Measurements from ENCODE around the gene LDHAL6A.
A peak's percentile ranks its signal among the peaks of the same experiment; 100 is the strongest.

The LDHAL6A gene

DNA sequence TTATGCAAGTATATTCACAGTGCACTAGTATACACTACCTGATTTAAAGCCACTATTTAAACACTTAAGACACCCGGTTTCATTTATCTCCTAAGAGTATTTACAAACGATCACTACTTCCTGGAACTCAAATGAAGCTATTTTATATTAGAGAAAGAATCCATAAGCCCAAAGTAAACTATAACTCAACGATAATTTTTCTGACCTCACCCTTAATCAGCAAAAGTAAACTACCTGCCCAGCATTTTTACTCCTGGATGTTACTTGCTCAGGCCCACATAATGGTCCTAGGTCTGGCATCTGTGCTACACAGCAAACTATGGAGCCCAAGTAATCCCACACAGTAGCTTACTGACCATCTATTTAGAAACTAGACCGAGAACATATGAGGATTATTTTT lies 37.7 kb downstream of the LDHAL6A start:
- TF ChIP-seq, protein P1, sequence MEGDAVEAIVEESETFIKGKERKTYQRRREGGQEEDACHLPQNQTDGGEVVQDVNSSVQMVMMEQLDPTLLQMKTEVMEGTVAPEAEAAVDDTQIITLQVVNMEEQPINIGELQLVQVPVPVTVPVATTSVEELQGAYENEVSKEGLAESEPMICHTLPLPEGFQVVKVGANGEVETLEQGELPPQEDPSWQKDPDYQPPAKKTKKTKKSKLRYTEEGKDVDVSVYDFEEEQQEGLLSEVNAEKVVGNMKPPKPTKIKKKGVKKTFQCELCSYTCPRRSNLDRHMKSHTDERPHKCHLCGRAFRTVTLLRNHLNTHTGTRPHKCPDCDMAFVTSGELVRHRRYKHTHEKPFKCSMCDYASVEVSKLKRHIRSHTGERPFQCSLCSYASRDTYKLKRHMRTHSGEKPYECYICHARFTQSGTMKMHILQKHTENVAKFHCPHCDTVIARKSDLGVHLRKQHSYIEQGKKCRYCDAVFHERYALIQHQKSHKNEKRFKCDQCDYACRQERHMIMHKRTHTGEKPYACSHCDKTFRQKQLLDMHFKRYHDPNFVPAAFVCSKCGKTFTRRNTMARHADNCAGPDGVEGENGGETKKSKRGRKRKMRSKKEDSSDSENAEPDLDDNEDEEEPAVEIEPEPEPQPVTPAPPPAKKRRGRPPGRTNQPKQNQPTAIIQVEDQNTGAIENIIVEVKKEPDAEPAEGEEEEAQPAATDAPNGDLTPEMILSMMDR (IDR thresholded peaks at IDR 0.05; ENCODE audit: insufficient read depth, low read depth, low read length, missing control alignments): no peak
- H3K4me3 ChIP-seq (ENCODE audit: low read length): no peak overlapping the region
- DNase-seq (ENCODE audit: low read depth): peak; percentile 43

DNA sequence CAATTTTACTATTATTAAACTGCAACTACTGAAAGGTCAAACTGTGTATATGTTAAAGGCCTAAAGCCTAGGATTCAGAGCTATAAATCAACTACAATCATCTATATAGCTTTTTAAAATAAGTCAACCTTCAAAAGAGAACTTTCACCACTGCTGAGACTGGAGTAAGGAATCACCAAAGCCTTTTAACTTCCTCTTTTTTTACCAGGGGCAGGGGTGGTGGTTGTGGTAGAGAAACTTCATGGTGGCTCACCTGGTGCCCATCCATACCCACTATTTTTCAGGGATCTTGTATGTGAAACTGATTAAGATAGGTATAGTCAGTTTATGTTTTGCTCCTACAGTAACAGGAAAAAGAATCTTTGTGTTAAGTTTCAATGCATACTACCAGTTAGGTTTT lies 39.6 kb downstream of the LDHAL6A start:
- TF ChIP-seq, protein P1 (IDR thresholded peaks at IDR 0.05; ENCODE audit: insufficient read depth, low read depth, low read length, missing control alignments): no peak
- no peak for DNase-seq (ENCODE audit: low read depth)

DNA sequence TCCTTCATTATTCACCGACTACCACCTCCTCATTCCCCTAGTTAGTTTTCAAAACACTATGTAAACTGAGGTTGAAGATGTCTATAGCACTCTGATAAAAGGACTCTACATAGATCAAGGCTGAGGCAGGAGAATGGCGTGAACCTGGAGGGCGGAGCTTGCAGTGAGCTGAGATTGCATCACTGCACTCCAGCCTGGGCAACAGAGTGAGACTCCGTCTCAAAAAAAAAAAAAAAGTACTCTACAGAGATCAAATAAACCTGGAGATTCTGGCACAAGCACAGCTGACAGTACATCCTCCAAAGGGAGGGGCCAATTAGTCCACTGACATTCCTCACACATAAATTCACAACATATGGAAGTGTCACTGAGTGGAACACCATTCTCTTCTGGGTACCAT lies 40.0 kb downstream of the LDHAL6A start:
- no peak for DNase-seq (ENCODE audit: low read depth)
- H3K4me3 ChIP-seq (ENCODE audit: low read length): no peak overlapping the region
- TF ChIP-seq, protein P1 (IDR thresholded peaks at IDR 0.05; ENCODE audit: insufficient read depth, low read depth, low read length, missing control alignments): no peak

More for the DNA sequence above, 39.6 kb downstream of the LDHAL6A start:
- no peak overlapping the region for H3K4me3 ChIP-seq (ENCODE audit: low read length)

DNA sequence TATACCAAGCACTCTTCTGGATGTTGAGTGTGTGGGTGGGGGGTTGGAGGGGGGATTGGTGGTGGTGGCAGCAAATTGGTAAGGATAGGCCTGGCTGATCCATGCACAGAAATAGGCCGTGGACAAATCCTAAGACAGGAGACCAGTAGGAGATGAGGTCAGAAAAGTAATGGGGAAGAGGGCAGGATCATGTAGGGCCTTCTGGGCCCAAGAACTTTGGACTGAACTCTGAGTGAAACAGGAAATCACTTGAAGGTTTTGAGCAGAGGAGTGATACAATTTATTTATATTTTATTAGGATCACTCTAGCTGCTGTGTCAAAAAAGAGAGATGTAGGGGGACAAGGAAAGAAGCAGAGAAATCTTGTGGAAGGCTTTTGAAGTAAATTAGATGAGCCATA lies 42.4 kb downstream of the LDHAL6A start:
- TF ChIP-seq, protein P1 (IDR thresholded peaks at IDR 0.05; ENCODE audit: insufficient read depth, low read depth, low read length, missing control alignments): no peak
- no peak overlapping the region for H3K4me3 ChIP-seq (ENCODE audit: low read length)
- DNase-seq (ENCODE audit: low read depth): no peak

DNA sequence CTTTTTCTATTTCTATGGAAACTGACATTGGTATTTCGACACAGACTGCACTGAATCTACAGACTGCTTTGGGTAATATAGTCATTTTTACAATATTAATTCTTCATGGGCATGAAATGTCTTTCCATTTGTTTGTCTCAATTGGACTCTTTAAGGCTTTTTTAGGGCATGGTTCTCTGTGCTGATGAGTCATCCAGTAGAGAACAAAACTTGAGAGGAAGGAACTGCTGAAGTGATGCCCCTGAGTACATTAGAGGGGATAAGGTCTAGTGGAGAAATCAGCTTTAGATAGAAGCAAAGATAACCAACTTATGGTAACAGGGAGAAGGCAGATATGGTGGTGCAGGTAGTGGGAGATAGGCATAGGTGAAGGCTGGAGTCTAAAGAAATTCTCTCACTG lies 46.0 kb downstream of the LDHAL6A start:
- no peak for DNase-seq (ENCODE audit: low read depth)
- no peak overlapping the region for H3K4me3 ChIP-seq (ENCODE audit: low read length)
- TF ChIP-seq, protein P1 (IDR thresholded peaks at IDR 0.05; ENCODE audit: insufficient read depth, low read depth, low read length, missing control alignments): no peak

DNA sequence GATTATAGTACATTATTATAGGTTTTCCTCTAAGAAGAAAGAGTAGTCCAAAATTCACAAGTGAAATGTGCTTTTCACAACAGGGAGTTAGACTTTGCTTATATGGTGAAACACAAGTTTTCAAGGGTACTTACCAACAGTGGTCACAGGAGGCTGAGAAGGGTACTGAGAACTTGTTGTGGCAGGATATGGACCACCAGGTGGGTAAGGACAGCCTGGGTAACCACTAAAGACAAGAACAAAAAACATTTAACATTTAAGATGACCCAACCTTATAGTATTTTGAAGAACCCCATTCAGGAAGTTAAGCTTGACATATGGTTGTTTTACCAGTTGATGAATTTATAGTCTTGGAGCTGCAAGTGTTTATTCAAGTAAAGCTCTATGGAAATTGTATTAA lies 46.7 kb downstream of the LDHAL6A start:
- no peak overlapping the region for H3K4me3 ChIP-seq (ENCODE audit: low read length)
- no peak for DNase-seq (ENCODE audit: low read depth)
- TF ChIP-seq, protein P1 (IDR thresholded peaks at IDR 0.05; ENCODE audit: insufficient read depth, low read depth, low read length, missing control alignments): no peak

DNA sequence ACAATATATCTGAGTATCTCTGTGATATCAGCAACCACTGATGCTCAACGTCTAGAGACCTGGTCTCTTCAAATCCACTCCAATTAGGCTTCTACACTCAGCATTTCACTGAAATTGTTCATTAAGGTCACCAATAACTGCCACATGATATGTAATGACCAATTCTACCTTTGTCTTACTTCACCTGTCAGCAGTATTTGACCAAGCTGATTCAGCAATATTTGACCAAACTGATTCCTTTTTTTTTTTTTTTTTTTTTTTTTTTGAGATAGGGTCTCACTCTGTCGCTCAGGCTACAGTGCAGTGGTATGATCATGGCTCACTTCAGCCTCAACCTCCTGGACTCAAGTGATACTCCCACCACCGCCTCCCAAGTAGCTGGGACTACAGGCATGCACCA lies 65.5 kb downstream of the LDHAL6A start:
- no peak for DNase-seq (ENCODE audit: low read depth)
- TF ChIP-seq, protein P1 (IDR thresholded peaks at IDR 0.05; ENCODE audit: insufficient read depth, low read depth, low read length, missing control alignments): no peak
- no peak overlapping the region for H3K4me3 ChIP-seq (ENCODE audit: low read length)
